ENCODE measurements around the gene MAF. TPM values are rescaled to one million over a fixed set of nuclear protein-coding genes. Genes with fewer than 3 reads are reported as not detected.

Gene MAF
- total and polyA plus RNA-seq, 2 donors (not counting 1 experiment from before 2014, with no cell fraction given): 6.6 to 27.7 TPM

DNA sequence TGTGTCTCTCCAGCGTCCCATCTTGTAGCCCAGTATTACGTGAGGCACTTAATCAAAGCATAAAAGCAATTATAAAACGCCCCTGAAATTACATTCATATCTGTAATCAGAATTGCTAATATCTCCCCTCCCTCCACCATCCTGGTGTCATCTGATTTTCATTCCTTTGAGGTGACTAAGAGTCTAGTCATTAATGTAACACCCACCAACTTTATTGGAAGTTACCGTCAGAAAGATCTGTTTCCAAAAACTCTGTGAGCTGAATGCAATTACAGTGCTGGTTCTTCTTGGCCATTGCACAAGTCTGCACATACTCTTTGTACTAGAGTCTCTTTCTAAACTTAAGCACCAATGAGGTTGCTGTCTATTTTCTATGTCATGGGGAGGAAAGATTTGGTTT lies 12.5 kb upstream of the MAF start:
- H4K20me1 ChIP-seq (ENCODE audit: control insufficient read depth, extremely low read depth, insufficient read depth, low read length): no peaks in the 10 kb centered on the region
- peak; percentile 56 to 84 for DNase-seq (ENCODE audit: low read depth in 2 of 2)
- no peak overlapping the region for H3K4me2 ChIP-seq (ENCODE audit: extremely low read depth, insufficient read depth, low read length)
- no peaks in the 10 kb centered on the region for H3K27me3 ChIP-seq (ENCODE audit: control insufficient read depth, insufficient read depth, low read length)
- no peak overlapping the region for H3K4me3 ChIP-seq (replicated peaks in 1 of 4; ENCODE audit: control extremely low read depth in 1 of 4, insufficient read depth in 1 of 4, low read depth in 3 of 4, low read length in 4 of 4)
- no peaks in the 10 kb centered on the region for H3K9me3 ChIP-seq (ENCODE audit: control insufficient read depth, insufficient read depth, low read depth, low read length)
- TF ChIP-seq EZH2 (IDR thresholded peaks at IDR 0.05; ENCODE audit: low read length, missing control alignments): no peak
- TF ChIP-seq, protein P1, sequence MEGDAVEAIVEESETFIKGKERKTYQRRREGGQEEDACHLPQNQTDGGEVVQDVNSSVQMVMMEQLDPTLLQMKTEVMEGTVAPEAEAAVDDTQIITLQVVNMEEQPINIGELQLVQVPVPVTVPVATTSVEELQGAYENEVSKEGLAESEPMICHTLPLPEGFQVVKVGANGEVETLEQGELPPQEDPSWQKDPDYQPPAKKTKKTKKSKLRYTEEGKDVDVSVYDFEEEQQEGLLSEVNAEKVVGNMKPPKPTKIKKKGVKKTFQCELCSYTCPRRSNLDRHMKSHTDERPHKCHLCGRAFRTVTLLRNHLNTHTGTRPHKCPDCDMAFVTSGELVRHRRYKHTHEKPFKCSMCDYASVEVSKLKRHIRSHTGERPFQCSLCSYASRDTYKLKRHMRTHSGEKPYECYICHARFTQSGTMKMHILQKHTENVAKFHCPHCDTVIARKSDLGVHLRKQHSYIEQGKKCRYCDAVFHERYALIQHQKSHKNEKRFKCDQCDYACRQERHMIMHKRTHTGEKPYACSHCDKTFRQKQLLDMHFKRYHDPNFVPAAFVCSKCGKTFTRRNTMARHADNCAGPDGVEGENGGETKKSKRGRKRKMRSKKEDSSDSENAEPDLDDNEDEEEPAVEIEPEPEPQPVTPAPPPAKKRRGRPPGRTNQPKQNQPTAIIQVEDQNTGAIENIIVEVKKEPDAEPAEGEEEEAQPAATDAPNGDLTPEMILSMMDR (conservative IDR thresholded peaks at IDR 0.05 in 1 of 2, IDR thresholded peaks at IDR 0.05 in 1 of 2; ENCODE audit: low read depth in 1 of 2, low read length in 2 of 2): no peak
- H3K79me2 ChIP-seq (ENCODE audit: control insufficient read depth, insufficient read depth, low read length): no peaks in the 10 kb centered on the region
- H3K9ac ChIP-seq (ENCODE audit: insufficient read depth, low read length): no peak overlapping the region
- H3K36me3 ChIP-seq (ENCODE audit: control insufficient read depth, insufficient read depth, low read length): no peaks in the 10 kb centered on the region
- H2AFZ ChIP-seq (ENCODE audit: low read length): no peak overlapping the region
- no peaks in the 10 kb centered on the region for H3K4me1 ChIP-seq (ENCODE audit: control insufficient read depth, extremely low read depth, insufficient read depth, low read length)
- H3K27ac ChIP-seq (ENCODE audit: insufficient read depth, low read length): no peak overlapping the region

DNA sequence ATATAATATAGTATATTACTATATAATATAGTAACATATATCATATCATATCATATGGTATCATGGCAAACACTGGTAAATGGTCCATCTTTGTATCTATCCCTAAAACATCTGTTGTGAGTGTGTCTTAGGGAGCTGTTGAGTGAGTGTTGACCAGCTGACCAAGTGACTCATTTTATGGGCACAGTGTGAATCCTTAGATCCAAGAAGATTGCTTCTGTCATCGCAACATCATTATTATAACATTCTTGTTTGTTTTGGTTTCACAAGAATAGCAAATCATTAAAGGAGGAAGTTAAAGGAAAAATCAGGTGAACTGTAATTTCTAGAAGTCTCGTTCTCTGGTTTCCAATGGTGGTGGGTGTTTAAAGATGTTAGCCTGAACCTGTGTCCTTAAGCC lies 11.7 kb upstream of the MAF start:
- Histone ChIP-seq H3K9ac (ENCODE audit: insufficient read depth, low read length) (no peak overlapping the region), H3K79me2 (ENCODE audit: control insufficient read depth, insufficient read depth, low read length) (no peaks in the 10 kb centered on the region), H3K9me3 (ENCODE audit: control insufficient read depth, insufficient read depth, low read depth, low read length) (no peaks in the 10 kb centered on the region), H4K20me1 (ENCODE audit: control insufficient read depth, extremely low read depth, insufficient read depth, low read length) (no peaks in the 10 kb centered on the region), H2AFZ (ENCODE audit: low read length) (no peak overlapping the region), H3K27ac (ENCODE audit: insufficient read depth, low read length) (no peak overlapping the region), H3K4me3 (replicated peaks in 1 of 4; ENCODE audit: control extremely low read depth in 1 of 4, insufficient read depth in 1 of 4, low read depth in 3 of 4, low read length in 4 of 4) (no peak overlapping the region), H3K27me3 (ENCODE audit: control insufficient read depth, insufficient read depth, low read length) (no peaks in the 10 kb centered on the region), H3K4me1 (ENCODE audit: control insufficient read depth, extremely low read depth, insufficient read depth, low read length) (peaks cover 5% of the 10 kb centered on the region), H3K36me3 (ENCODE audit: control insufficient read depth, insufficient read depth, low read length) (no peaks in the 10 kb centered on the region), H3K4me2 (ENCODE audit: extremely low read depth, insufficient read depth, low read length) (no peak overlapping the region)
- peak; percentile 41 to 57 for DNase-seq (ENCODE audit: low read depth in 2 of 2)
- no peak for TF ChIP-seq EZH2 (IDR thresholded peaks at IDR 0.05; ENCODE audit: low read length, missing control alignments)
- TF ChIP-seq, protein P1 (conservative IDR thresholded peaks at IDR 0.05 in 1 of 2, IDR thresholded peaks at IDR 0.05 in 1 of 2; ENCODE audit: low read depth in 1 of 2, low read length in 2 of 2): no peak

GRCh38 chr16:79610771-79611170 lies 10.2 kb upstream of the MAF start:
- no peaks in the 10 kb centered on the region for H3K36me3 ChIP-seq (ENCODE audit: control insufficient read depth, insufficient read depth, low read length)
- H4K20me1 ChIP-seq (ENCODE audit: control insufficient read depth, extremely low read depth, insufficient read depth, low read length): no peaks in the 10 kb centered on the region
- H3K27me3 ChIP-seq (ENCODE audit: control insufficient read depth, insufficient read depth, low read length): no peaks in the 10 kb centered on the region
- TF ChIP-seq EZH2 (IDR thresholded peaks at IDR 0.05; ENCODE audit: low read length, missing control alignments): no peak
- TF ChIP-seq, protein P1 (conservative IDR thresholded peaks at IDR 0.05 in 1 of 2, IDR thresholded peaks at IDR 0.05 in 1 of 2; ENCODE audit: low read depth in 1 of 2, low read length in 2 of 2): no peak
- H3K4me2 ChIP-seq (ENCODE audit: extremely low read depth, insufficient read depth, low read length): no peak overlapping the region
- peaks cover 9% of the 10 kb centered on the region for H3K4me1 ChIP-seq (ENCODE audit: control insufficient read depth, extremely low read depth, insufficient read depth, low read length)
- no peaks in the 10 kb centered on the region for H3K9me3 ChIP-seq (ENCODE audit: control insufficient read depth, insufficient read depth, low read depth, low read length)
- no peak overlapping the region for H3K9ac ChIP-seq (ENCODE audit: insufficient read depth, low read length)
- no peak overlapping the region for H3K27ac ChIP-seq (ENCODE audit: insufficient read depth, low read length)
- H2AFZ ChIP-seq (ENCODE audit: low read length): no peak overlapping the region
- no peak overlapping the region for H3K4me3 ChIP-seq (replicated peaks in 1 of 4; ENCODE audit: control extremely low read depth in 1 of 4, insufficient read depth in 1 of 4, low read depth in 3 of 4, low read length in 4 of 4)
- H3K79me2 ChIP-seq (ENCODE audit: control insufficient read depth, insufficient read depth, low read length): no peaks in the 10 kb centered on the region
- peak in 1 of 2 donors; percentile 36 for DNase-seq (ENCODE audit: low read depth in 2 of 2)
